Astrocyte (in vitro differentiated cells and primary cell): ENCODE measurements around the gene BRWD1. TPM values are rescaled to one million over a fixed set of nuclear protein-coding genes. Genes with fewer than 3 reads are reported as not detected.

Experiments used
- DNase-seq: peaks from one replicate; pipeline ENCODE4 v3.0.0-alpha.2; 2010; ENCODE audit warnings: low read depth
- FAIRE-seq: peaks from 2 replicates; lab custom pipeline; 2011; peaks lifted over from hg19 to GRCh38; lab: Jason Lieb, UNC
- H2AFZ ChIP-seq: 2 replicates; pipeline ENCODE4 v1.6.0; 2012; ENCODE audit warnings: low read depth, low read length, inconsistent platforms
- H3K27ac ChIP-seq: 2 replicates; pipeline ENCODE4 v1.5.1; 2011; ENCODE audit warnings: low read depth, low read length, inconsistent platforms
- H3K27me3 ChIP-seq: 2 replicates; pipeline ENCODE4 v1.6.0; 2011; ENCODE audit warnings: low read length, inconsistent platforms; ENCODE audit not compliant: insufficient read depth
- H3K36me3 ChIP-seq: 2 replicates; pipeline ENCODE4 v1.5.1; 2011; ENCODE audit warnings: low read length, inconsistent platforms; ENCODE audit not compliant: insufficient read depth
- H3K4me1 ChIP-seq: 2 replicates; pipeline ENCODE4 v1.5.1; 2011; ENCODE audit warnings: low read length, inconsistent platforms; ENCODE audit not compliant: insufficient read depth
- H3K4me2 ChIP-seq: 2 replicates; pipeline ENCODE4 v1.6.0; 2012; ENCODE audit warnings: low read length, inconsistent platforms
- H3K4me3 ChIP-seq: 2 replicates; pipeline ENCODE4 v1.5.1; 2011; ENCODE audit warnings: low read depth, mild to moderate bottlenecking, low read length, inconsistent platforms; ENCODE audit not compliant: insufficient read depth
- H3K79me2 ChIP-seq: 2 replicates; pipeline ENCODE4 v1.6.0; 2012; ENCODE audit warnings: mild to moderate bottlenecking, low read length, inconsistent platforms; ENCODE audit not compliant: insufficient read depth
- H3K9ac ChIP-seq: 2 replicates; pipeline ENCODE4 v1.6.0; 2012; ENCODE audit warnings: mild to moderate bottlenecking, low read length, inconsistent platforms
- H3K9me3 ChIP-seq: 2 replicates; pipeline ENCODE4 v1.5.1; 2012; ENCODE audit warnings: low read depth, mild to moderate bottlenecking, low read length, inconsistent platforms; ENCODE audit not compliant: insufficient read depth
- H4K20me1 ChIP-seq: 2 replicates; pipeline ENCODE4 v1.6.0; 2012; ENCODE audit warnings: low read length, inconsistent platforms; ENCODE audit not compliant: insufficient read depth
- H3K27ac Mint-ChIP-seq: one replicate; pipeline ENCODE4 v1.8.0; 2021; ENCODE audit warnings: mild to moderate bottlenecking, mixed read lengths; ENCODE audit not compliant: unreplicated experiment
- H3K27me3 Mint-ChIP-seq: one replicate; pipeline ENCODE4 v1.8.0; 2021; ENCODE audit warnings: low read depth, mixed read lengths; ENCODE audit not compliant: unreplicated experiment
- H3K36me3 Mint-ChIP-seq: one replicate; pipeline ENCODE4 v1.8.0; 2021; ENCODE audit warnings: low read depth, mixed read lengths; ENCODE audit not compliant: unreplicated experiment
- H3K4me1 Mint-ChIP-seq: one replicate; pipeline ENCODE4 v1.8.0; 2021; ENCODE audit warnings: low read depth, mixed read lengths; ENCODE audit not compliant: unreplicated experiment
- H3K4me3 Mint-ChIP-seq: one replicate; pipeline ENCODE4 v1.8.0; 2021; ENCODE audit warnings: mild to moderate bottlenecking, moderate library complexity, mixed read lengths; ENCODE audit not compliant: unreplicated experiment
- H3K9me3 Mint-ChIP-seq: one replicate; pipeline ENCODE4 v1.8.0; 2021; ENCODE audit warnings: mild to moderate bottlenecking, mixed read lengths; ENCODE audit not compliant: unreplicated experiment
- EZH2 ChIP-seq: IDR thresholded peaks from 2 replicates; pipeline ENCODE4 v1.6.1; 2012; ENCODE audit warnings: mild to moderate bottlenecking, low read length, inconsistent platforms; ENCODE audit not compliant: insufficient read depth
- total RNA-seq: library from RNA; stranded (reverse); gene quantifications from 2 replicates; pipeline ENCODE4 v1.2.1, GENCODE V29; 2021
- TF ChIP-seq, protein P1 (sequence below): IDR thresholded peaks from 2 replicates; pipeline ENCODE4 v1.5.1; 2011; ENCODE audit warnings: low read depth, mild to moderate bottlenecking, inconsistent platforms, low read length, moderate library complexity; ENCODE audit not compliant: insufficient read depth

The BRWD1 gene
- total RNA-seq, 1 donor from 2014 or later: 28.1 TPM

DNA sequence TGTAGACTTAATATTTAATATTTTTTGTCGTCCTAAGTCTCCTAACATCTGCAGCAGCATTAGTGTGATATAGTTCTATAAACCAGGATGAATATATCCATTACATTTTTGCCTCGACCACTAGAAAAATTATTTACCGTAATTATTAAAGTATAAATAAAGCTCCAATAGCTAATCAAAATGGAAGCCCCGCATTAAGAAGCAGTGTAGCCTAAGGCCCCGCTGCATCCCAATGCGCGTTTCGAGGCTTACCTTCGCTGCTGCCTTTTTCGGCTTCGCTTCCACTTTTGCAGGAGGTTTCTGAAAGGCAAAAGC lies 34.6 kb upstream of the BRWD1 start:
- H3K27ac ChIP-seq: peak overlapping the region; percentile 91
- peak overlapping the region; percentile 90 for H3K4me2 ChIP-seq
- no peaks in the 10 kb centered on the region for H3K9me3 Mint-ChIP-seq
- peaks cover 35% of the 10 kb centered on the region for H3K36me3 ChIP-seq
- H3K4me3 ChIP-seq: peak overlapping the region; percentile 94
- H3K27ac Mint-ChIP-seq: peak overlapping the region; percentile 62
- H3K4me1 ChIP-seq: peaks cover 20% of the 10 kb centered on the region
- H3K36me3 Mint-ChIP-seq: peaks cover 11% of the 10 kb centered on the region
- H3K9ac ChIP-seq: peak overlapping the region; percentile 99
- H3K4me1 Mint-ChIP-seq: peaks cover 15% of the 10 kb centered on the region
- FAIRE-seq (no peak), DNase-seq (no peak)
- peaks cover 48% of the 10 kb centered on the region for H3K79me2 ChIP-seq
- H3K27me3 ChIP-seq: no peaks in the 10 kb centered on the region
- no peaks in the 10 kb centered on the region for H3K27me3 Mint-ChIP-seq
- no peaks in the 10 kb centered on the region for H3K9me3 ChIP-seq
- peaks cover 52% of the 10 kb centered on the region for H4K20me1 ChIP-seq
- peak overlapping the region; percentile 27 for H2AFZ ChIP-seq
- TF ChIP-seq, protein P1, sequence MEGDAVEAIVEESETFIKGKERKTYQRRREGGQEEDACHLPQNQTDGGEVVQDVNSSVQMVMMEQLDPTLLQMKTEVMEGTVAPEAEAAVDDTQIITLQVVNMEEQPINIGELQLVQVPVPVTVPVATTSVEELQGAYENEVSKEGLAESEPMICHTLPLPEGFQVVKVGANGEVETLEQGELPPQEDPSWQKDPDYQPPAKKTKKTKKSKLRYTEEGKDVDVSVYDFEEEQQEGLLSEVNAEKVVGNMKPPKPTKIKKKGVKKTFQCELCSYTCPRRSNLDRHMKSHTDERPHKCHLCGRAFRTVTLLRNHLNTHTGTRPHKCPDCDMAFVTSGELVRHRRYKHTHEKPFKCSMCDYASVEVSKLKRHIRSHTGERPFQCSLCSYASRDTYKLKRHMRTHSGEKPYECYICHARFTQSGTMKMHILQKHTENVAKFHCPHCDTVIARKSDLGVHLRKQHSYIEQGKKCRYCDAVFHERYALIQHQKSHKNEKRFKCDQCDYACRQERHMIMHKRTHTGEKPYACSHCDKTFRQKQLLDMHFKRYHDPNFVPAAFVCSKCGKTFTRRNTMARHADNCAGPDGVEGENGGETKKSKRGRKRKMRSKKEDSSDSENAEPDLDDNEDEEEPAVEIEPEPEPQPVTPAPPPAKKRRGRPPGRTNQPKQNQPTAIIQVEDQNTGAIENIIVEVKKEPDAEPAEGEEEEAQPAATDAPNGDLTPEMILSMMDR: no peak
- no peak for TF ChIP-seq EZH2
- peak overlapping the region; percentile 88 for H3K4me3 Mint-ChIP-seq

DNA sequence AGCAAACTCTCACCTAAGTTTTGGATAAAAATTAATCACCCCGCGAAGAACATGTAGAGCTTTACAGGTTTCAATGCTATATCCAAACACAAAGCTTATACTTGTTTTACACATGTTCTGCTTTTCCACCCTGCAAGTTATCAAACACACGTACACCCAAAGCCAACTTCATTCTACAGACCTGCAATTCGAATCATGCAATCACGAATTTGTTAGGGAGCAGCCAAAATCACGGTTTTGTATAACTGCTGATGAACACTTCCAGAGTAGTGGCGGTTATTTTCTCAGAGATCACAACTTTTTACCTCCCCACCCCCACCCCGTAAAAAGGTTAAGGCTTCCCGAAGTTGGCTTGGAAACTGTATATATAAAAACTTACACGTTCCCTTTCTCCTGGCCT lies 34.1 kb upstream of the BRWD1 start:
- TF ChIP-seq, protein P1: no peak
- TF ChIP-seq EZH2: no peak
- H3K27me3 Mint-ChIP-seq: no peaks in the 10 kb centered on the region
- DNase-seq: no peak
- H3K4me1 ChIP-seq: peaks cover 20% of the 10 kb centered on the region
- no peak overlapping the region for H2AFZ ChIP-seq
- peaks cover 37% of the 10 kb centered on the region for H3K36me3 ChIP-seq
- H3K4me1 Mint-ChIP-seq: peaks cover 15% of the 10 kb centered on the region
- peak overlapping the region; percentile 90 for H3K4me2 ChIP-seq
- no peaks in the 10 kb centered on the region for H3K27me3 ChIP-seq
- H3K9me3 ChIP-seq: no peaks in the 10 kb centered on the region
- peak overlapping the region; percentile 99 for H3K9ac ChIP-seq
- H3K9me3 Mint-ChIP-seq: no peaks in the 10 kb centered on the region
- H3K27ac Mint-ChIP-seq: peak overlapping the region; percentile 20
- H3K36me3 Mint-ChIP-seq: peaks cover 11% of the 10 kb centered on the region
- H3K4me3 ChIP-seq: peak overlapping the region; percentile 94
- FAIRE-seq: no peak
- peak overlapping the region; percentile 88 for H3K4me3 Mint-ChIP-seq
- H4K20me1 ChIP-seq: peaks cover 52% of the 10 kb centered on the region
- H3K27ac ChIP-seq: peak overlapping the region; percentile 91
- peaks cover 48% of the 10 kb centered on the region for H3K79me2 ChIP-seq

DNA sequence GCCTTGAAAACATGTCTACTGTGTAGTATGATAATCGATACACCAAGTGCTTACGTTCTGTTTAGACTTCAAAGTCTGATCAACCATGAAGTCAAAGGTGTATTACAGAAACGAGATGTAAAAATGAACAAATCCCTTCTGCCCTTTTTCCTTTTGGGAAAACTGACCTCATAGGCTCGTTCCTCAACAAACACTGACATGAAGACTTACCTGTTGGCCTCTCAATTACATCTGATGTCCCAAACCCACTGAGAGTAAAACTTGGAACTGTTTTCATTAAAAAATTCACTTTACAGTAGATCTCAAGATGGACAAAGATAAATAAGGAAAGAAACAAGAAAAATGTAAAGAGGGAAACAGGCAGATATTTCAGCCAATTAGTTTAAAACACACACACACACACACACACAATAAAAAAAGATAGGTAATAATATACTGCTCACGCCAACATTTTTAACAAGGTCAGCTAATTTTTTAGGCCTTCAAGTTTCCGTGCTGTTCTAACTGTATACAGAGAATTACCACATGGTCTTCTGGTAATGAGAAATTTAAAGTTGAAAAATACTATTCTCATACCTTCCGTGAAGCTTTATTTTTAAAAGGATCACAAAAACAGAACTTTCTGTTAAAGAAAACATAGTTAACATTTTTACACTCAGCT lies 33.4 kb upstream of the BRWD1 start:
- H3K9me3 Mint-ChIP-seq: no peaks in the 10 kb centered on the region
- H3K36me3 ChIP-seq: peaks cover 37% of the 10 kb centered on the region
- H3K4me3 Mint-ChIP-seq: peak overlapping the region; percentile 88
- H3K9me3 ChIP-seq: no peaks in the 10 kb centered on the region
- H3K27me3 ChIP-seq: no peaks in the 10 kb centered on the region
- peaks cover 15% of the 10 kb centered on the region for H3K4me1 Mint-ChIP-seq
- peaks cover 53% of the 10 kb centered on the region for H4K20me1 ChIP-seq
- H3K36me3 Mint-ChIP-seq: peaks cover 13% of the 10 kb centered on the region
- H3K4me1 ChIP-seq: peaks cover 20% of the 10 kb centered on the region
- DNase-seq: no peak
- no peak for TF ChIP-seq EZH2
- TF ChIP-seq, protein P1: no peak
- H2AFZ ChIP-seq: no peak overlapping the region
- no peak for FAIRE-seq
- H3K27me3 Mint-ChIP-seq: no peaks in the 10 kb centered on the region
- no peak overlapping the region for H3K27ac ChIP-seq
- peaks cover 48% of the 10 kb centered on the region for H3K79me2 ChIP-seq
- H3K27ac Mint-ChIP-seq: no peak overlapping the region
- peak overlapping the region; percentile 99 for H3K9ac ChIP-seq
- peak overlapping the region; percentile 90 for H3K4me2 ChIP-seq
- H3K4me3 ChIP-seq: peak overlapping the region; percentile 94
